ENCODE results near the gene ACER2. TPM values are rescaled to one million over a fixed set of nuclear protein-coding genes. Genes with fewer than 3 reads are reported as not detected.
"Not testable (repeated sequence)": the region's sequence is repeated elsewhere in the genome, so short reads cannot be mapped to it uniquely, and the experiment has no call there.

ACER2 gene
- total and polyA plus RNA-seq, 4 donors: 1.0 to 11.2 (median 3.3) TPM

GRCh38 chr9:19397845-19398244, 11.0 kb upstream of the ACER2 start:
- intact Hi-C loops (cut with DNase I): no loop called here
- WGBS, 2 donors: 58 to 74% methylated on average over 1 of the region's 1 CpG
- no peaks in the 10 kb centered on the region for H3K4me1 ChIP-seq (ENCODE audit: control insufficient read depth in 1 of 2, insufficient read depth in 2 of 2, low read length in 2 of 2)
- H3K9me3 ChIP-seq (ENCODE audit: control insufficient read depth, low read length): no peaks in the 10 kb centered on the region
- no peak for DNase-seq
- H3K4me3 ChIP-seq (ENCODE audit: low read length in 2 of 2): no peak overlapping the region
- no peaks in the 10 kb centered on the region for H3K36me3 ChIP-seq (ENCODE audit: control insufficient read depth in 1 of 2, insufficient read depth in 2 of 2, low read length in 1 of 2)
- no peaks in the 10 kb centered on the region for H3K27me3 ChIP-seq (ENCODE audit: control insufficient read depth in 1 of 2, insufficient read depth in 2 of 2, low read length in 1 of 2)
- no peak for ATAC-seq (ENCODE audit: low FRiP score)
- H3K27ac ChIP-seq (ENCODE audit: low read depth in 1 of 2, low read length in 2 of 2): no peak overlapping the region

- H3K27ac ChIP-seq (ENCODE audit: low read depth in 1 of 2, low read length in 2 of 2); H3K36me3 ChIP-seq (ENCODE audit: control insufficient read depth in 1 of 2, insufficient read depth in 2 of 2, low read length in 1 of 2); DNase-seq; H3K9me3 ChIP-seq (ENCODE audit: control insufficient read depth, low read length); H3K27me3 ChIP-seq (ENCODE audit: control insufficient read depth in 1 of 2, insufficient read depth in 2 of 2, low read length in 1 of 2); H3K4me1 ChIP-seq (ENCODE audit: control insufficient read depth in 1 of 2, insufficient read depth in 2 of 2, low read length in 2 of 2); H3K4me3 ChIP-seq (ENCODE audit: low read length in 2 of 2); intact Hi-C loops (cut with DNase I); ATAC-seq (ENCODE audit: low FRiP score): not testable (repeated sequence)
- WGBS, 2 donors: 73 to 87% methylated on average over 4 of the region's 4 CpGs
Measured at GRCh38 chr9:19403231-19403630, 5.6 kb upstream of the ACER2 start.

GRCh38 chr9:19404283-19405075, 4.3 kb upstream of the ACER2 start:
- H3K27ac ChIP-seq (ENCODE audit: low read depth in 1 of 2, low read length in 2 of 2): no peak overlapping the region
- H3K9me3 ChIP-seq (ENCODE audit: control insufficient read depth, low read length): peaks cover 2% of the 10 kb centered on the region
- no peaks in the 10 kb centered on the region for H3K27me3 ChIP-seq (ENCODE audit: control insufficient read depth in 1 of 2, insufficient read depth in 2 of 2, low read length in 1 of 2)
- 80 to 82% methylated on average over 4 of the region's 4 CpGs for WGBS, 2 donors
- no peaks in the 10 kb centered on the region for H3K4me1 ChIP-seq (ENCODE audit: control insufficient read depth in 1 of 2, insufficient read depth in 2 of 2, low read length in 2 of 2)
- H3K36me3 ChIP-seq (ENCODE audit: control insufficient read depth in 1 of 2, insufficient read depth in 2 of 2, low read length in 1 of 2): no peaks in the 10 kb centered on the region
- DNase-seq (no peak), ATAC-seq (ENCODE audit: low FRiP score) (no peak)
- no peak overlapping the region for H3K4me3 ChIP-seq (ENCODE audit: low read length in 2 of 2)
- intact Hi-C loops (cut with DNase I): no loop called here

GRCh38 chr9:19405771-19406170, 3.0 kb upstream of the ACER2 start:
- H3K36me3 ChIP-seq (ENCODE audit: control insufficient read depth in 1 of 2, insufficient read depth in 2 of 2, low read length in 1 of 2): no peaks in the 10 kb centered on the region
- no peaks in the 10 kb centered on the region for H3K27me3 ChIP-seq (ENCODE audit: control insufficient read depth in 1 of 2, insufficient read depth in 2 of 2, low read length in 1 of 2)
- peaks cover 0 to 2% of the 10 kb centered on the region in 2 donors for H3K4me1 ChIP-seq (ENCODE audit: control insufficient read depth in 1 of 2, insufficient read depth in 2 of 2, low read length in 2 of 2)
- no peak overlapping the region for H3K4me3 ChIP-seq (ENCODE audit: low read length in 2 of 2)
- DNase-seq (no peak), ATAC-seq (ENCODE audit: low FRiP score) (no peak)
- H3K9me3 ChIP-seq (ENCODE audit: control insufficient read depth, low read length): peaks cover 2% of the 10 kb centered on the region
- intact Hi-C loops (cut with DNase I): no loop called here
- H3K27ac ChIP-seq (ENCODE audit: low read depth in 1 of 2, low read length in 2 of 2): no peak overlapping the region
- WGBS, 2 donors: 61 to 62% methylated on average over 1 of the region's 1 CpG

GRCh38 chr9:19408316-19408692, 505 bp upstream of the ACER2 start:
- H3K4me1 ChIP-seq (ENCODE audit: control insufficient read depth in 1 of 2, insufficient read depth in 2 of 2, low read length in 2 of 2): peaks cover 0 to 2% of the 10 kb centered on the region in 2 donors
- DNase-seq (peak in 1 of 2 donors; percentile 81), ATAC-seq (ENCODE audit: low FRiP score) (peak; percentile 63)
- peaks cover 2% of the 10 kb centered on the region for H3K9me3 ChIP-seq (ENCODE audit: control insufficient read depth, low read length)
- H3K36me3 ChIP-seq (ENCODE audit: control insufficient read depth in 1 of 2, insufficient read depth in 2 of 2, low read length in 1 of 2): no peaks in the 10 kb centered on the region
- peak overlapping the region in 1 of 2 donors; percentile 7 for H3K27ac ChIP-seq (ENCODE audit: low read depth in 1 of 2, low read length in 2 of 2)
- 0 to 1% methylated on average over 20 of the region's 20 CpGs for WGBS, 2 donors
- H3K27me3 ChIP-seq (ENCODE audit: control insufficient read depth in 1 of 2, insufficient read depth in 2 of 2, low read length in 1 of 2): no peaks in the 10 kb centered on the region
- intact Hi-C loops (cut with DNase I): loop anchor here in 1 of 2 donors (1.0 kb wide), 1 partner anchor 28 kb away; the partner anchor contains the start of gene RPS6
- H3K4me3 ChIP-seq (ENCODE audit: low read length in 2 of 2): peak overlapping the region; percentile 26 to 27

- peak; percentile 24 for ATAC-seq (ENCODE audit: low FRiP score)
- intact Hi-C loops (cut with DNase I): no loop called here
- peak; percentile 64 to 83 for DNase-seq
- WGBS, 2 donors: 3 to 6% methylated on average over 17 of the region's 17 CpGs
- peaks cover 0 to 2% of the 10 kb centered on the region in 2 donors for H3K4me1 ChIP-seq (ENCODE audit: control insufficient read depth in 1 of 2, insufficient read depth in 2 of 2, low read length in 2 of 2)
- no peaks in the 10 kb centered on the region for H3K27me3 ChIP-seq (ENCODE audit: control insufficient read depth in 1 of 2, insufficient read depth in 2 of 2, low read length in 1 of 2)
- H3K9me3 ChIP-seq (ENCODE audit: control insufficient read depth, low read length): no peaks in the 10 kb centered on the region
- peak overlapping the region; percentile 37 to 74 for H3K4me3 ChIP-seq (ENCODE audit: low read length in 2 of 2)
- peak overlapping the region in 1 of 2 donors; percentile 41 for H3K27ac ChIP-seq (ENCODE audit: low read depth in 1 of 2, low read length in 2 of 2)
- no peaks in the 10 kb centered on the region for H3K36me3 ChIP-seq (ENCODE audit: control insufficient read depth in 1 of 2, insufficient read depth in 2 of 2, low read length in 1 of 2)
Measured at GRCh38 chr9:19409401-19410194, 789 bp downstream of the ACER2 start.

- H3K36me3 ChIP-seq (ENCODE audit: control insufficient read depth in 1 of 2, insufficient read depth in 2 of 2, low read length in 1 of 2): no peaks in the 10 kb centered on the region
- H3K9me3 ChIP-seq (ENCODE audit: control insufficient read depth, low read length): no peaks in the 10 kb centered on the region
- H3K27me3 ChIP-seq (ENCODE audit: control insufficient read depth in 1 of 2, insufficient read depth in 2 of 2, low read length in 1 of 2): no peaks in the 10 kb centered on the region
- ATAC-seq (ENCODE audit: low FRiP score) (no peak), DNase-seq (no peak)
- H3K27ac ChIP-seq (ENCODE audit: low read depth in 1 of 2, low read length in 2 of 2): no peak overlapping the region
- H3K4me1 ChIP-seq (ENCODE audit: control insufficient read depth in 1 of 2, insufficient read depth in 2 of 2, low read length in 2 of 2): peaks cover 0 to 2% of the 10 kb centered on the region in 2 donors
- intact Hi-C loops (cut with DNase I): no loop called here
- 96 to 99% methylated on average over 2 of the region's 2 CpGs for WGBS, 2 donors
- peak overlapping the region in 1 of 2 donors; percentile 37 for H3K4me3 ChIP-seq (ENCODE audit: low read length in 2 of 2)
Measured at GRCh38 chr9:19410195-19410503, 1.3 kb downstream of the ACER2 start.

- Histone ChIP-seq H3K4me1 (ENCODE audit: control insufficient read depth in 1 of 2, insufficient read depth in 2 of 2, low read length in 2 of 2) (peaks cover 0 to 2% of the 10 kb centered on the region in 2 donors), H3K27me3 (ENCODE audit: control insufficient read depth in 1 of 2, insufficient read depth in 2 of 2, low read length in 1 of 2) (no peaks in the 10 kb centered on the region), H3K9me3 (ENCODE audit: control insufficient read depth, low read length) (no peaks in the 10 kb centered on the region), H3K4me3 (ENCODE audit: low read length in 2 of 2) (no peak overlapping the region), H3K36me3 (ENCODE audit: control insufficient read depth in 1 of 2, insufficient read depth in 2 of 2, low read length in 1 of 2) (no peaks in the 10 kb centered on the region), H3K27ac (ENCODE audit: low read depth in 1 of 2, low read length in 2 of 2) (no peak overlapping the region)
- DNase-seq: no peak
- no peak for ATAC-seq (ENCODE audit: low FRiP score)
- WGBS, 2 donors: 97 to 100% methylated on average over 2 of the region's 2 CpGs
- intact Hi-C loops (cut with DNase I): no loop called here
Measured at GRCh38 chr9:19410594-19410993, 1.8 kb downstream of the ACER2 start.
